OCI-M2 (cell line): Measurements from ENCODE around the gene ANKFY1.
"Not testable (repeated sequence)": the region's sequence is repeated elsewhere in the genome, so short reads cannot be mapped to it uniquely, and the experiment has no call there.

Experiments
- DNase-seq: peaks from one replicate; lab custom pipeline; 2025; ENCODE audit not compliant: unreplicated experiment; lab: John Stamatoyannopoulos, UW

ANKFY1 gene

DNA sequence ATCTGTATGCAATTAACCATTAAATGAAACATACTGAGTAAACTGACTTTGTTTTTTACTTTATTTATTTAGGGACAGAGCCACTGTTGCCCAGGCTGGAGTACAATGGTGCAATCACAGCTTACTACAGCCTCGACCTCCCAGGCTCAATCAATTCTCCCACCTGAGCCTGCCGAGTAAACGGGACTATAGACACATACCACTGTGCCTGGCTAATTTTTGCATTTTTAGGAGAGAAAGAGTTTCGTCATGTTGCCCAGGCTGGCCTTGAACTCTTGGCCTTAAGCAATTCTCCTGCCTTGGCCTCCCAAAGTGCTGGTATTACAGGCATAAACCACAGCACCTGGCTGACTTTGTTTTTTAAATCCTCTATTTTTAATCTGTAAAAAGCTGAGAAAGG, 42.6 kb downstream of the ANKFY1 start:
- DNase-seq, result no peak

DNA sequence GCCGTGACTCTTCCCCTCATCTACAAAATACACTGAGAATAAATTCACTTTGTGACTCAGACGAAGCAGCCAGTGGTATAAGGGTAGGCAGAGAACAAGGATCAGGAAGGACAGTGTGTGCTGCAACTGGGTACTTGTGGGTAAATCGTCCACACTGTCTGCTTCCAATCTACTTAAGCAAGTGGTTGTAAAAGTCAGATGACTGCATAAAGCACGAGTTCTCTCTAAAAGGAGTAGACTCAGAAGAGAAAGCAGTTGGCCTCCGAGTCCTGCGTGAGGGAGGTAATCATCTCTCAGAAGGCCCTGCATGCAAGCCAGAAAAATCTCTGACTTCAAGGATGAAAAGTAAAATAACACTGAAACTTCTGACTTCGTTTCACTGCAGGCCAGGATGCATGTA, 43.1 kb downstream of the ANKFY1 start:
- no peak for DNase-seq

DNA sequence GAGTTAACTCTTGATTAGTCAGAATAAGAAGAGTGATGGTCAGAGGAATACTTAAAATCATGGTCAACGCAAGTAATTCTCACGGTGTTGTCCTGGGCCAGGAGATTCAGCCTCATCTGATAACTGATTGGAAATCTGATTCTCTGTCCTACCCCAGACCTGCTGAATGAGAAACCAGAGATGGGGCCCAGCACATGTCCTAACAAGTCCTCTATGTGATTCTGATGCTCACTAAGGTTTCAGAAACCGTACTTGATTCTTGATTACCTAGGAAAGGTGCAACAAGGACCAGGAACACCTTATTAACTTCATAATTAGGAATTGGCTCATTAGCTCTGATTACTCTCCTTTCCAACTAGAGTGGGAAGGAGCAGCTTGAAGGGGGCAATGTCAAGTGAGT, 44.5 kb downstream of the ANKFY1 start:
- no peak for DNase-seq

DNA sequence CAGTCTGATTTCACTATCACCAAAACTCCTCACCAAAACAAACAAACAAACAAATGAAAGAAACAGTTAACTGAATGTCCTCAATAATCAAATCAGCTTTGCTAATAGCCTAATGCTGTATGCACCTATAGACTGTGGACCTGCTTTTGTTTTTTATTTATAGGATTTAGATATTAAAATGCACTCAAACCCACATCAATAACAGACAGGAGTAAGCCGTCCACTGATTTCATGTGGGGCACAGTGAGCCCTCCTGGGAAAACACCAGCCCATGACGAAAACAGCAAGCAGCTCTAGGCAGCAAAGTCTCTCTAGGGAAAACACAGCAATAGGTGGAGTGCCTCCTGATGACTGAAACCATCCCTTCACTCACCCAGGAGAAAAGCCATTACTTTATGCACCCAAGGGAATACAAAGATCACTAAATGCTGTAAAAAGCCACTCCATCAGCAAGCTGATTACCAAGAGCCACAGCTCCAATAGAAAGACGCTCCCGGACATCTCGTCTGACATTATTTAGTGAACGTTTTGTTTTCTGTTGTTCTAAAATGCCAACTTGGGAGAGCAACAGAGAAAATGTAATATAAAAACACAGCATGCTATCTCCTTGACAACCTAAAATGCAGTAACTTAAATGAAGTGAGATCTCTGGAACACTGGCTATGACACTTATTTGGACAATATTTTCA, 47.8 kb downstream of the ANKFY1 start:
- no peak for DNase-seq

DNA sequence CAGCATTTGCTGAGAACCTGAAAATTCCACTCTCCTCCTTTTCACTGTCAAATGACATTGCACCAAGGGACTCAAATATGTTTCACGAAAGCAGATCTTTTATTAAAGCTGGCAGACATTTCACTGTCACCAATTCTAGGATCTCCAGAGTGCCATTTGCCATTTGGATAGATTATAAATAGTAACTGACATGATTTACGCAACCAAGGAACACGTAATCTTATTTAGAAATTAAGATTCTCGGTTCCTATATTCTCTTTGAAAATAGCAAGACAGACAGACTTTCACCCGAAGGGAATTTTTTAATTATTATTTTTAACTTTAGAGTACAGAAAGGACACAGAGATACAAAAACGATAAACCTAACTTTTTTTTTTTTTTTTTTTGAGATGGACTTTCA, 49.6 kb downstream of the ANKFY1 start:
- DNase-seq, result no peak

DNA sequence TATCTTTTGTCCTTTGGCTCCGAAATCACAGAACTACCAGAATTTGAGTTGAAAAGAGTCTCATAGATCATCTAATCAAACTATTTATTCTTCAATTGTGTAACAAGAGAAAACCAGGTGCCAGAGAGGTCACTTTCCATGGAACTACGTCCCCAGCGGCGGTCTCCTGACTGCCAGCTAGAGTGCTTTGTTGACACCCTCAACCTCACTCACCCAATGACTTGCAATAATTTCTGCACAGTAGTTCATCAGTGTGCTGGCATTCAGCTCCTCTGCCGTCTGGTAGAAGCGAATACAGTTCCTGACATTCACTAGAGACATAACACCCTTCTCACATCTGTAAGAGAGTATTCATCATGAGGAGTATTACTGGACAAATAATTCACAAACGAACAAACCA, 54.2 kb downstream of the ANKFY1 start:
- DNase-seq, result no peak

DNA sequence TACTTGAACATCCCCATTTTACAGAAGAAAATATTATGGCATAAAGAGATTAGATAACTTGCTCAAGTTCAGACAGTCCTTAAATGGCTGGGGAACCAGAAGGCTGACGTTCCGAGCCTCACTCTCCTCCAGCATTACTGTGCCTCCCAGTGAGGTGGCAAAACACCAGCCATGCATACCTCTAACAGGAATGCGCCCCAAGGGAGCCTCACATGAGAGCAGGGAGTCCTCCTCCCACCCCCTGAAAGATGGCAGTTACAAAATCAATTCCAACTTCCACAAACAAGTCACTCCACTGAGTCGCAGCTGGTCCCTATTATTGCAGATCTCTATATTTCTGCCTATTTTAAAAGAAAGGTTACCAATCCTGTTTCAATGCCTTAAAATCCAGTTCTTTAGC, 55.5 kb downstream of the ANKFY1 start:
- no peak for DNase-seq

DNA sequence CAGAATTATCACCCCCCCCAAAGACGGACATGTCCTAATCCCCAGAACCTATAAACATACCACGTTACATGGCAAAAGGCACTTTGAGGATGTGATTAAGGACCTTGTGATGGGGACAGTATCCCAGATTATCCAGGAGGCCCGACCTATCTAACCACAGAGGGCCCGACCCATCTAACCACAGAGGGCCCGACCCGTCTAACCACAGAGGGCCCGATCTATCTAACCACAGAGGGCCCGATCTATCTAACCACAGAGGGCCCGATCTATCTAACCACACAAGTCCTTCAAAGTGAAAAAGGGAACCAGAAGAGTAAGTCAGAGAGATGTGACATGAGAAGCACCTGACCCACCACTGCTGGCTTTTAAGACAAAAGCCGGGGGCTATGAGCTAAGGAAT, 56.8 kb downstream of the ANKFY1 start:
- peak; percentile 15 for DNase-seq

DNA sequence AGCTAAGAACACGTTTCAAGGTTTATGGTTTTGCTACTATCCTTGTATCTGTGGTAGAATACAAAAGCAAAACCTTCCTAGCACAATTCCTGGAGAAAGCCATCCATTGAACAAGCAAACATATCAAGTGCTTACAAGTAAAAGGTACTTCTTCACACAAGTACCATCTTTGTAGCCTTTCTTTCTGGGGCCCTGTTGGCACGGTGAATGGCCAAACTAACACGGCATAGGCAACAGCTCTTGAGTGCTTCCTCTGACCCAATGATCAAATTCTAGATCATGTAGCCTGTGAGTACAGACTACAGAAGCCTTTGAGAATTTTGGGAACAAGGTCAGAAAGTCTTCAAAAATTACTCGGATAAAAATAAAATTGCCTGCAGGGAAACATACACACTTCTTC, 57.9 kb downstream of the ANKFY1 start:
- DNase-seq, result no peak

DNA sequence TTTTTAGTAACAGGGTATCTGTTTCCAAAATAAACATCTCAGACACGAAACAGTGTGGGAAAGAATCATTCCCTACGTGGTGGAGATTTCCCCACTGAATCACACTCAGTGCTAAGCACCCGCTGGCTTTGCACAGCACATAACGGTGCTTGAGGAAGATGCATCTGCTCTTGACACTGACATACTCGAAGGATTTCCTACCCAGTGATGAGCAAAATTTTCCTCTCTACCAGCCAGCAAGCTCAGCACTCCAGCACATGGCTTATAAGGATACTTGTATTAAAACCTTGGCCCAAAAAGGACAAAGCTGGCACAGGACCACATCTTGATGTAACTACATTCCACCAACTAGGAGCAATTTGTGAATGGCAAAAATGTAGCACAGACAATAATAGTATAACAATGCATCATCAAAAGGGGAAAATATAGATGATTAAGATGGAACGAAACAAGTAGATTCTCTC, 59.0 kb downstream of the ANKFY1 start:
- DNase-seq, result no peak

DNA sequence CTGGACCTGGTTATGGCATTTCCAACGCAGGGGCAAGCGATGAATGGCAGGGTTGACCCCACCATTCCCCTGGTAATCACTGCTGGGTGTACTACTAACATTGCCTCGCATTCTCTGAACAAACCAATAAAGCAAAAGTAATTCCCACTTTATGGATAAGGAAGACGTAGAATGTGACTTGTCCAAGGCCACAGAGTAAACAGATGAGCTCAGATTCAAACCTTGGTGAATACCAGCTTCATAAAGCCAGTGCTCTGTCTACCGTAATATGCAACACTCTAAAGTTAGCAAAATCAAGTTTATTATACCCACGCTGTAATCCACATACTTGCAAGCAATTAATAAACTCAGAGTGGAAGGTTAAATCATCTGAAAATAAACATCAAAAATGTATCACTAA, 59.6 kb downstream of the ANKFY1 start:
- DNase-seq, result no peak

DNA sequence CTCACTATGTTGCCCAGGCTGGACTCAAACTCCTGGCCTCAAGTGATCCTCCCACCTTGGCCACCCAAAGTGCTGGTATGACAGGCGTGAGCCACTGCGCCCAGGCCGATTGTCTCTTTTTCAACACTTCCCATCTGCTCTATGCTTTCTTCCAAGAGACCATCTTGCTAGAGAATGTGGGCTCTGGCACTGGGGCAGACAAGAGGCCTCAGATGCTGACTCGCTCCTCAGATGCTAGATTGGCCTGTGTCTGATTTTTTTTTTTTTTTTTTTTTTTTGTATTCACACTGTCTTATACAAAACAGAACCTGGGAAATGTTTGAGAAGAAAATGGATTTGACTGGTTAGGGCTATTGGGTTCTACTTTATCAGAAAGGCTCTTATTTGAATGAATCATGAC, 62.6 kb downstream of the ANKFY1 start:
- no peak for DNase-seq

DNA sequence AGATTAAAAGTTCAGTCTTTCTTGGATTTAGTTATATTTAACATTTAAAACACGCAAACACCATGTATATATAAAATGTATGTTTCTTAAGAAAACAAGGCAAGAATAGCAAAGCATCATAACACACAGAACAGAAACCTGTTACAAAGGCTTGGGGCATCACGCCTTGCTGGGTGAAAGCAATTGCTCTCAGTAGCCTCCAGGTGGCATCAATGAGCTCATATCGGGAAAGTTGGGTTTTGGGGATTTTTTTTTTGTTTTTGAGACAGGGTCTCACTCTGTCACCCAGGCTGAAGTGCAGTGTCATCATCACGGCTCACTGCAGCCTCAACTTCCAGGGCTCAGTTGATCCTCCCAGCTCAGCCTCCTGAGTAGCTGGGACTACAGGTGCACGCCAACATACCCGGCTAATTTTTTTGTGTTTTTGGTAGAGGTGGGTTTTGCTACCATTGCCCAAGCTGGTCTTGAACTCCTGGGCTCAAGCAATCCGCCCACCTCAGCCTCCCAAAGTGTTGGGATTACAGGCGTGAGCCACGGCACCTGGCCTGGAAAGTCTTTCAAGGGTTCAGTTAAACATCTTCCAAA, 63.9 kb downstream of the ANKFY1 start:
- no peak for DNase-seq

DNA sequence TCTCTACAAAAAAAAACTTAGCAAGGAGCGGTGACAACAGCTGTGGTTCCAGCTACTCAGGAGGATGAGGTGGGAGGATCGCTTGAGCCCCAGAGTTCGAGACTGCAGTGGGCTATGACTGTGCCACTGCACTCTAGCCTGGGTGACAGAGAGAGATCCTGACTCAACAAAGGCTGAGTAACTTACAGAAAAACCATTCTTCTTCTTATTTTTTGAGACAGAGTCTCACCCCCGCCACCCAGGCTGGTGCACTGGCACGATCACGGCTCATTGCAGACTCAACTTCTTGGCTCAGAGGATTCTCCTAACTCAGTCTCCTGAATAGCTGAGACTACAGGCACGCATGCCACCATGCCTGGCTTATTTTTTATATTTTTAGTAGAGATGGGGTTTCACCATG, 64.8 kb downstream of the ANKFY1 start:
- no peak for DNase-seq

DNA sequence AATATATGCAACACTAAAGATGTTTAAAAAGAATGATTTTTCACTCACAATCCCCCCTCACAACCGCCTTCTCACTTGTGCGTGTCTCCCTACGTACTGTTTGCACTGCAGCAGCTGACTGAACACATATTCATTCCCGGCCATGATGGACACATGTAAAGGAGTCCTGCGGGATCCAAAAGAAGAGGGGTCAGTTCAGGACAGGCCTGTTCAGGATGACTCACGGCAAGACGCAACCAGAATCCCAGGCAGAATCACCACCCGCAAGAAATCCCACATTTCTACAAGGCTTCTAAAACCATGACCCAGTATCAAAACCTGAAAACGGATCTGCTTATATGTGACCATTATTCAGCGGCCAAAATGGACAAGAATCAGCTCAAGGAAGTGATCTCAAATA, 68.5 kb downstream of the ANKFY1 start:
- DNase-seq, result no peak

DNA sequence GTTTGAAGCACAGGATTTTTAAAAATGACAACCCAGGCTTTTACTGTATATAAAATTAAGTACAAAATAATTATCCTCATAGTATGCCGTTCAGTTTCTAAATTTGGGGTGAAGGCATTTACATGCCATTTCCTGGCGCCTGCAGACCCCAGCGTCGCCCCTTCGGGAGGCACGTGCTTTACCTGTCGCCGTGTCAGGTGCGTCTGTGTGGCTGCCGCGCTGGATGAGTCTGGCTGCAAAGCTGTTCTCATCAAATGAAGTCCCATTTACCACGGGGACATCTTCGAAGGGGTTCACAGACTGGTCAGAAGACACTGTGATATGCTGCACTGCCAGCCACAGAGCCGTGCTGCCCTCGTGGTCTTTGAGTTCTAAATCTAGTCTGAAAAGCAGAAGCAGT, 69.0 kb downstream of the ANKFY1 start:
- no peak for DNase-seq

DNA sequence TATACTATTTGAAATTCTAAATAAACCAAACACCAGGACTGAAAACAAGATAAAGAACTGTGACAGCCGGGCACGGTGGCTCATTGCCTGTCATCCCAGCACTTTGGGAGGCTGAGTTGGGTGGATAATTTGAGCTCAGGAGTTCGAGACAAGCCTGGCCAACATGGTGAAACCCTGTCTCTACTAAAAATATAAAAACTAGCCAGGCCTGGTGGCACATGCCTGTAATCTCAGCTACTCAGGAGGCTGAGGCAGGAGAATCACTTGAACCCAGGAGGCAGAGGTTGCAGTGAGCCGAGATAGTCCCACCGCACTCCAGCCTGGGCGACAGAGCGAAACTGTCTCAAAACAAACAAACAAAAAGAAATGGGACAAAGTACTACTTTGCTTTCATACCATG, 73.0 kb downstream of the ANKFY1 start:
- not testable (repeated sequence) for DNase-seq

DNA sequence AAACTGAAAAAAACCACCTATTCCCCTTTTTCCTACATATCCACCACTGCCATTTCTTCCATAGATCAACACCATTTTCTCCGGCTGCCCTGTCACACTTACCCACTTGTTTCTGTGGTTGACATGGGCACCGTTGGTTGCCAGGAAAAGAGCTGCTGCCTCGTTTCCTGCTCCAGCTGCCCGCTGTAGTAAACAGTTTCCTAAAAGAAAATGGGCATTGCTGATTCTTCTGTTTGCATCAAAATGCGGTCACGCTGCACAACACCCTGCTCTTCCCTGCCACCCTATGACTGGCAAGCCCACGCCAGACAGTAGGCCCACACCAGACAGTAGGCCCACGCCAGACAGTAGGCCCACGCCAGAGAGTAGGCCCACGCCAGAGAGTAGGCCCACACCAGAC, 74.5 kb downstream of the ANKFY1 start:
- DNase-seq, result no peak

DNA sequence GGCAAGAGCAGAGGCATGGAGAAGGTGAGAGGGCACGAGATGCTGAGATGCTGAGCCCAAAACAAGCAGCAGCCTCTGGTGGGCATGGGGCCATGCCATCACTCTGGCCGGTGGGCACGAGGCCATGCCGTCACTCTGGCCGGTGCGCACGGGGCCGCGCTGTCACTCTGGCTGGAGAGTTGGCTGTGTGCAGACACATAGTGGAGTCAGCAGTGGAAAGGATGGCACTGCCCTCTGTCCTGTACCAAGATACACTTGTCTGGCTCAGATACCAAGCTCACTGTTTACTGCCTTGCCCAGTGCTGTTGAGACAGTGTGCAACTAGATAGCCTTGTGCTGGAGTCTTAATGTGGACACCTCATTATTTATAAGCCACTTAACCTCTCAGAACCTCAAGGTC, 75.7 kb downstream of the ANKFY1 start:
- no peak for DNase-seq

DNA sequence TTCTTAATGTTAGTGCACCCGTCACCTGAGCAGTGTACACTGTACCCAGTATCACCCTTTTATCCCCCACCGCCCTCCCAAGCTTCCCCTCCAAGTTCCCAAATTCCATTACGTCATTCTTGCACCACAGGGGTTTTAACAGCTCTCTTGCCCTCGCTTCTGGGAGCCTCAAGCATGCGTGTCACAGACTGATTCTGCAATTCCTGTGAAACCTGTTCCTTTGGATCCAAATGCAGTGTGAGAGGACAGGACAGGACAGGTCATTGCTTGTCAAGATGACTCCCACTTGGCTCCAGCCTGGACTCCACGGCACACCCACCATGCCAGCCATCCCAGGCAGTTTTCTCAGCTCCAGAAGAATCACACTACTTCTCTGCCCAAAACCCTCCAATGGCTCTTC, 76.7 kb downstream of the ANKFY1 start:
- DNase-seq, result no peak

DNA sequence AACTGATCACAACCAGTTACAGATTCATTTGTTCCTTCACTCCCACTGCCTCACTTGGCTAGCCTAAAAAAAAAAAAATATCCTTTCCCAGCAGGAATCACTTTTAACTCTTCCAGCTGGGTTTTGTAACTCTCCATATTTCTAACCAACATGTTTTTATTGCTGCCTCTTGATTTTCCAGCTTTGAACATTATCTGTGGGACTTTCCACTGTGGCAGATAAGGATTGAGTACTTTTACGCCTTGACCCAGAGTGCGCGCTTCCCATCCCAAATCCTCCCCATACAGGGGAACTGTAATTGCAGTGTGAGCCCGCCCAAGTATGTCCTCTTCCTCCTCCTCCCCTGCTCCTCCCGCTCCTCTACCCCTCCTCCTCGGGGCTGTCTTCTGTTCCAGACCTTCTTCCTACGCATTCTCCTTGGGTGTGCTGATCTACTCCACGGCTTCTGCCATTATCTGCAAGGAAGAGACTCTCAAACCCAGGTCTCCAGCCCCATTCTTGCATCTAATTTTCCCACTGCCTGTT, 77.4 kb downstream of the ANKFY1 start:
- DNase-seq, result no peak

DNA sequence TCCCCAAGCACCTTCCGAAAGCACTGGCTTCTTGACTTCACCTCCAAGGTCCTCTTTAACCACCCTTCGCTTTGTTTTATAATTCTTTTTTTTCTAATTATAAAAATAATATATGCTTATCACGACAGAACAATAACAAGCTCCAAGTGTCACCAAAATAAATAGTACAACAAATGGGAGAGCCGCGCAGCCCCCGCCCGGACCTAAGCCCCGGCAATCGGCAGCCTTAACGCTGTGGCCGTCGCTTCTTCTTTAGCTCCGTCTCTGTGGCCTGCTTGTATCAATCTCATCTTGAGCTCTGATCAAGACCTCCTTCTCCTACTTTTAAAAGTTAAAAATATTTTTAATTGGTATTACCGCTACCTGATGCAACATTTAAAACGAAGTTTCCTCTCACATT, 78.1 kb downstream of the ANKFY1 start:
- DNase-seq, result no peak

DNA sequence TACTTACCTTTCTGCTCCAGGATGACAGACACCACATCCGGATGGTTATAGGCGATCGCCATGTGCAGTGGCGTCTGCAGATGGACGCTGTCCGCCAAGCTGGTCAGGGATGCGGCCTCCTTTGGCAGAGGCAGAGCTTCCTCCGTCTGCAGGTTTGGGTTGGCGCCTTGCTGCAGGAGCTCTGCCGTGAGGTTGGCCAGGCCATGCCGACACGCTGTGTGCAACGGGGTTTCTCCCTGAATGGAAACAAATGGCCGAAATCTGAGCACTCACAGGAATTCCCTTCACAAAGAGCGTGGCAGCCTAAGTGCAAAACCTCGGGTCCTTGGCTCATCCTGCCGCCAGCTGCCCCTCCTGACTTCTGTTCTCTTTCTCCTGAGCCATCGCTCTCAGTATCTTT, 79.0 kb downstream of the ANKFY1 start:
- no peak for DNase-seq
